HG02840 (cell line): ENCODE measurements around the gene CHD3.
A peak's percentile ranks its signal among the peaks of the same experiment; 100 is the strongest.

Source experiments
- ATAC-seq: cut with Tn5 transposase; IDR thresholded peaks from one replicate; pipeline ENCODE4 v1.9.1; 2021; ENCODE audit warnings: mild to moderate bottlenecking, moderate library complexity, moderate number of reproducible peaks; ENCODE audit not compliant: unreplicated experiment, low FRiP score

Gene CHD3

GRCh38 chr17:7888184-7888920, at the start of gene CHD3:
TSS of gene CHD3 (plus strand) at chr17:7888789. CDS start at chr17:7889001, 212 bp downstream.
- ATAC-seq: no peak

- ATAC-seq: no peak
Observed at GRCh38 chr17:7839190-7839875, 49.3 kb upstream of the CHD3 start.

- no peak for ATAC-seq
Observed at GRCh38 chr17:7839876-7840261, 48.7 kb upstream of the CHD3 start.

GRCh38 chr17:7840441-7840840, 48.1 kb upstream of the CHD3 start:
- ATAC-seq: no peak

GRCh38 chr17:7840875-7841274, 47.7 kb upstream of the CHD3 start:
- ATAC-seq: no peak

- peak; percentile 2 for ATAC-seq
Observed at GRCh38 chr17:7841396-7841914, 47.1 kb upstream of the CHD3 start.

- ATAC-seq: peak; percentile 27
Observed at GRCh38 chr17:7841915-7842379, 46.6 kb upstream of the CHD3 start.

GRCh38 chr17:7842380-7843256, 46.0 kb upstream of the CHD3 start:
- peak; percentile 27 for ATAC-seq

GRCh38 chr17:7843257-7843535, 45.4 kb upstream of the CHD3 start:
- ATAC-seq: peak; percentile 3

GRCh38 chr17:7843536-7844291, 44.9 kb upstream of the CHD3 start:
- peak; percentile 34 for ATAC-seq

GRCh38 chr17:7844292-7845154, 44.1 kb upstream of the CHD3 start:
- ATAC-seq: peak; percentile 34

- no peak for ATAC-seq
Observed at GRCh38 chr17:7845359-7846062, 43.1 kb upstream of the CHD3 start.

- no peak for ATAC-seq
Observed at GRCh38 chr17:7846063-7846735, 42.4 kb upstream of the CHD3 start.

- no peak for ATAC-seq
Observed at GRCh38 chr17:7846765-7847661, 41.6 kb upstream of the CHD3 start.

GRCh38 chr17:7848131-7848579, 40.4 kb upstream of the CHD3 start:
- no peak for ATAC-seq

GRCh38 chr17:7848739-7849129, 39.9 kb upstream of the CHD3 start:
- ATAC-seq: no peak

GRCh38 chr17:7849130-7849750, 39.3 kb upstream of the CHD3 start:
- no peak for ATAC-seq
